ENCODE results near the gene ZNF43. TPM values are rescaled to one million over a fixed set of nuclear protein-coding genes. Genes with fewer than 3 reads are reported as not detected.
"Not testable (repeated sequence)": the region's sequence is repeated elsewhere in the genome, so short reads cannot be mapped to it uniquely, and the experiment has no call there.

The ZNF43 gene
- total and polyA plus RNA-seq, 7 donors, result 1.3 to 5.8 (median 2.5) TPM

GRCh38 chr19:21812448-21812847 lies 23.5 kb downstream of the ZNF43 start:
- Histone ChIP-seq H3K4me3 (no peak overlapping the region), H3K36me3 (ENCODE audit: insufficient read depth in 1 of 2, low read depth in 1 of 2) (peaks cover 18 to 64% of the 10 kb centered on the region in 2 donors), H3K27ac (no peak overlapping the region), H3K9me3 (peaks cover 61% of the 10 kb centered on the region), H3K27me3 (ENCODE audit: insufficient read depth in 3 of 3, low read length in 2 of 3) (no peaks in the 10 kb centered on the region), H3K4me1 (no peaks in the 10 kb centered on the region)
- 98 to 100% (median 99%) methylated on average over 4 of the region's 4 CpGs for WGBS, 3 donors
- no peak for DNase-seq
- intact Hi-C loops (cut with DNase I), result no loop called here
- ATAC-seq, result no peak
- TF ChIP-seq CTCF (IDR thresholded peaks at IDR 0.05), result no peak

- ATAC-seq; intact Hi-C loops (cut with DNase I); H3K4me1 ChIP-seq; H3K27ac ChIP-seq; H3K27me3 ChIP-seq (ENCODE audit: insufficient read depth in 3 of 3, low read length in 2 of 3); H3K4me3 ChIP-seq; DNase-seq: not testable (repeated sequence)
- H3K36me3 ChIP-seq (ENCODE audit: insufficient read depth in 1 of 2, low read depth in 1 of 2), result peaks cover 8 to 39% of the 10 kb centered on the region in 2 donors
- peaks cover 79% of the 10 kb centered on the region for H3K9me3 ChIP-seq
- 95 to 98% (median 98%) methylated on average over 3 of the region's 3 CpGs for WGBS, 3 donors
Measured at GRCh38 chr19:21808400-21809000, 27.5 kb downstream of the ZNF43 start.

- no peak overlapping the region for H3K27ac ChIP-seq
- no peak overlapping the region for H3K4me3 ChIP-seq
- DNase-seq (no peak), ATAC-seq (no peak)
- TF ChIP-seq CTCF (IDR thresholded peaks at IDR 0.05), result no peak
- no peaks in the 10 kb centered on the region for H3K4me1 ChIP-seq
- no peaks in the 10 kb centered on the region for H3K36me3 ChIP-seq (ENCODE audit: insufficient read depth in 1 of 2, low read depth in 1 of 2)
- H3K27me3 ChIP-seq (ENCODE audit: insufficient read depth in 3 of 3, low read length in 2 of 3), result no peaks in the 10 kb centered on the region
- intact Hi-C loops (cut with DNase I), result no loop called here
- H3K9me3 ChIP-seq, result no peaks in the 10 kb centered on the region
- 78 to 84% (median 83%) methylated on average over 5 of the region's 5 CpGs for WGBS, 3 donors
Measured at GRCh38 chr19:21789466-21790085, 46.4 kb downstream of the ZNF43 start.

- intact Hi-C loops (cut with DNase I), result no loop called here
- no peaks in the 10 kb centered on the region for H3K9me3 ChIP-seq
- TF ChIP-seq CTCF (IDR thresholded peaks at IDR 0.05), result no peak
- WGBS, 3 donors, result 94 to 96% (median 95%) methylated on average over 3 of the region's 3 CpGs
- H3K36me3 ChIP-seq (ENCODE audit: insufficient read depth in 1 of 2, low read depth in 1 of 2), result no peaks in the 10 kb centered on the region
- ATAC-seq (no peak), DNase-seq (no peak)
- H3K27ac ChIP-seq, result no peak overlapping the region
- H3K27me3 ChIP-seq (ENCODE audit: insufficient read depth in 3 of 3, low read length in 2 of 3), result no peaks in the 10 kb centered on the region
- no peaks in the 10 kb centered on the region for H3K4me1 ChIP-seq
- no peak overlapping the region for H3K4me3 ChIP-seq
Measured at GRCh38 chr19:21786936-21787335, 49.0 kb downstream of the ZNF43 start.

DNA sequence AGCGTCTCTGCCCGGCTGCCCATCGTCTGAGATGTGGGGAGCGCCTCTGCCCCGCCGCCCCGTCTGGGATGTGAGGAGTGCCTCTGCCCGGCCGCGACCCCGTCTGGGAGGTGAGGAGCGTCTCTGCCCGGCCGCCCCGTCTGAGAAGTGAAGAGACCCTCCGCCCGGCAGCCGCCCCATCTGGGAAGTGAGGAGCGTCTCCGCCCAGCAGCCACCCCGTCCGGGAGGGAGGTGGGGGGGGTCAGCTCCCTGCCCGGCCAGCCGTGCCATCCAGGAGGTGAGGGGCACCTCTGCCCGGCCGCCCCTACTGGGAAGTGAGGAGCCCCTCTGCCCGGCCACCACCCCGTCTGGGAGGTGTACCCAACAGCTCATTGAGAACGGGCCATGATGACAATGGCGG lies 60.2 kb downstream of the ZNF43 start:
- intact Hi-C loops (cut with DNase I); DNase-seq; ATAC-seq; H3K27ac ChIP-seq; H3K9me3 ChIP-seq; H3K36me3 ChIP-seq (ENCODE audit: insufficient read depth in 1 of 2, low read depth in 1 of 2); H3K27me3 ChIP-seq (ENCODE audit: insufficient read depth in 3 of 3, low read length in 2 of 3); H3K4me3 ChIP-seq; H3K4me1 ChIP-seq: not testable (repeated sequence)
- 91 to 96% (median 93%) methylated on average over 12 to 21 of the region's 30 CpGs for WGBS, 3 donors

All from psoas muscle (tissue), 8 donors.